ENCODE results near the gene POPDC2.

DNA sequence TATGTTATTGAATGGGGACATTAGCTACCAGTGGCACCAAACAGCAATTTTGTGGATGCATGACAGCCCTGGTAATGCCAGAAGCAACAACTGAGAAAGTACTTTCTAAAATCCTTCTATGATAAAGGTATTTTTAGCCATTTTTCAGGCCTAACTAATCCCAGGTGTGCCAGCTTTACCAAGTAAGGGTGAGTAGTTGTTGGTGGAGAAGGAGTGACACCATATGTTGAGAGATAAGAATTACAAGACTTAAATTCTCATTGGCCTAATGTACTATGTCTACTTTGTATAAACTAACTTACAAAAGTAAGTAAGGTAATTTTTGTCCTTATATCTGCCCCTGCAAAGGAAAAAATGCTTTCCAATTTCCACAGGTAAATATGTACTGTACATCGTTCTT, 20.9 kb upstream of the POPDC2 start:
- TF ChIP-seq REST (IDR thresholded peaks at IDR 0.05; ENCODE audit: insufficient replicate concordance, low read depth) (no peak), CTCF (IDR thresholded peaks at IDR 0.05; ENCODE audit: insufficient read depth, low read length) (peak; percentile 25)

Measured in HL-60 (cell line).